NOMO-1 treated with DMSO at 0.1 percent for 48 hours (cell line): ENCODE measurements around the gene ATP6V1G2.
A peak's percentile ranks its signal among the peaks of the same experiment; 100 is the strongest.
"Not testable (repeated sequence)": the region's sequence is repeated elsewhere in the genome, so short reads cannot be mapped to it uniquely, and the experiment has no call there.

ENCODE experiments used
- DNase-seq: peaks from one replicate; lab custom pipeline; 2025; ENCODE audit not compliant: unreplicated experiment; lab: John Stamatoyannopoulos, UW

The ATP6V1G2 gene

GRCh38 chr6:31529329-31530150 lies 16.9 kb downstream of the ATP6V1G2 start:
- DNase-seq: no peak

GRCh38 chr6:31528821-31529328 lies 17.5 kb downstream of the ATP6V1G2 start, which contains the start of gene MCCD1:
MCCD1 (plus strand) TSS chr6:31528962; CDS start chr6:31529015, 53 bp downstream.
- no peak for DNase-seq

DNA sequence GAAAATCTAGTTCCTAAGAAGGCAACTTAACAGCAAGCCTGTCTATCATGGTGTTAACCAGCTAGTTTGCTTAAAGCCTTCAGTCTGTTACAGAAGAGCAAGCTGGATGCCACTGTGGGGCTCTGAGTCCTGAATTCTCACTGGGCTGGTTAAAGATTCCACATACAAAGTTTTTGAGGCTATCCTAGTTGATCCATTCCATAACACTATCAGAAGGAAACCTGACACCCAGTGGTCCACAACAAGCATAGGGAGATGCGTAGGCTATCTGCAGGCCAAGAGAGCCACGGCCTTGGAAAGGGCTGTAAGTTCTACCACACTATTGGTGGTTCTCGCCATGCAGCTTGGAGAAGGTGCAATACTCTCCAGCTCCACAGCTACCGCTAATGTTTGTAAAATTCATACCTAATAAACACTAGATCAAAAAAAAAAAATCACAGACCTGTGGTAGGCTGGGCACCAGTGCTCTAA lies 18.1 kb downstream of the ATP6V1G2 start:
- DNase-seq: no peak

GRCh38 chr6:31525932-31526591 lies 20.3 kb downstream of the ATP6V1G2 start:
- DNase-seq: no peak

DNA sequence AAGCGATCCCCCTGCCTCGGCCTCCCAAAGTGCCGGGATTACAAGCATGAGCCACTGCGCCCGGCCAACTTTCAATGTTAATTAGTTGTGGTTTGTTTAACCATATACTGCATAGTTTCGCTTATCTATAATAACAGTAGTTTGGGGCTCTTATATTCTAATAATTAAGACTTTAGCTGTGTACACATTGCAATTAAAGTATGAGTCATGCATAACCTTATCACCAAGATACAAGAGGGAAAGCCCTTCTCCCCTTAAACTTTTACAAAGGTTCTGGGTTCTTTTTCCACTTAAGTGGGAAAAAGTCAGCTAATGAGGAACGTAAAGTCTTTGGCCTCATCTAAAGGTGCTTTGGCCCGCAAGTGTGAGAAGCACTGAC lies 20.9 kb downstream of the ATP6V1G2 start:
- no peak for DNase-seq

DNA sequence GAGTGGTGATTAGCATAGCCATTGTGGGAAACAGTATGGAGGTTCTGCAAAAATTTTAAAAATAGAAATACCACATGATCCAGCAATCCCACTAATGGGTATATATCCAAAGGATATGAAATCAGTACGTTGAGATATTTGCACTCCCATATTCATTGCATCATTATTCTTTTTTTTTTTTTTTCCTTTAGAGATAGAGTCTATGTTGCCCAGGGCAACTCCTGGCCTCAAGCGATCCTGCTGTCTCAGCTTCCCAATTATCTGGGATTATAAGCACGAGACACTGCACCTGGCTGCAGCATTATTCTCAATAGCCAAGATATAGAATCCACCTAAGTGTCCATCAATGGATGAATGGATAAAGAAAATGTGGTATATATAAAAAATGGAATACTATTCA lies 24.6 kb downstream of the ATP6V1G2 start:
- no peak for DNase-seq

GRCh38 chr6:31513456-31514165 lies 32.8 kb downstream of the ATP6V1G2 start:
- no peak for DNase-seq

DNA sequence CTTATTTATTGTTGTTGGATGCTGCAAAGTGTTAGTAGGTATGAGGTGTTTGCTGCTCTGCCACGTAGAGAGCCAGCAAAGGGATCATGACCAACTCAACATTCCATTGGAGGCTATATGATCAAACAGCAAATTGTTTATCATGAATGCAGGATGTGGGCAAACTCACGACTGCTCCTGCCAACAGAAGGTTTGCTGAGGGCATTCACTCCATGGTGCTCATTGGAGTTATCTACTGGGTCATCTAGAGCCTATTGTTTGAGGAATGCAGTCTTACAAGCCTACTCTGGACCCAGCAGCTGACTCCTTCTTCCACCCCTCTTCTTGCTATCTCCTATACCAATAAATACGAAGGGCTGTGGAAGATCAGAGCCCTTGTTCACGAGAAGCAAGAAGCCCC lies 36.4 kb downstream of the ATP6V1G2 start:
- no peak for DNase-seq

GRCh38 chr6:31509036-31509435 lies 37.4 kb downstream of the ATP6V1G2 start:
- DNase-seq: not testable (repeated sequence)

DNA sequence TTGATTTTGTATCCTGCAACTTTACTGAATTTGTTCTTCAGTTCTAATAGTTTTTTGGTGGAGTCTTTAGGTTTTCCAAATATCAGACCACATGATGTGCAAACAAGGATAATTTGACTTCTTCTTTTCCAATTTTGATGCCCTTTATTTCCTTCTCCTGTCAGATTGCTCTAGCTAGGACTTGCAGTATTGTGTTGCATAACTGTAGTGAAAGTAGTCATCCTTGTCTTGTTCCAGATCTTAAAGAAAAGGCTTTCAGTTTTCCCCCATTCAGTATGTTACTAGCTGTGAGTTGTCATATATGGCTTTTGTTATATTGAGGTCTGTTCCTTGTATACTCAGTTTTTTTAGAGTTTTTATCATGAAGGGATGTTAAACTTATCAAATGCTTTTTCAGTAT lies 43.8 kb downstream of the ATP6V1G2 start:
- no peak for DNase-seq

GRCh38 chr6:31499648-31500047 lies 46.8 kb downstream of the ATP6V1G2 start:
- DNase-seq: not testable (repeated sequence)

GRCh38 chr6:31498748-31499147 lies 47.7 kb downstream of the ATP6V1G2 start:
- DNase-seq: no peak

DNA sequence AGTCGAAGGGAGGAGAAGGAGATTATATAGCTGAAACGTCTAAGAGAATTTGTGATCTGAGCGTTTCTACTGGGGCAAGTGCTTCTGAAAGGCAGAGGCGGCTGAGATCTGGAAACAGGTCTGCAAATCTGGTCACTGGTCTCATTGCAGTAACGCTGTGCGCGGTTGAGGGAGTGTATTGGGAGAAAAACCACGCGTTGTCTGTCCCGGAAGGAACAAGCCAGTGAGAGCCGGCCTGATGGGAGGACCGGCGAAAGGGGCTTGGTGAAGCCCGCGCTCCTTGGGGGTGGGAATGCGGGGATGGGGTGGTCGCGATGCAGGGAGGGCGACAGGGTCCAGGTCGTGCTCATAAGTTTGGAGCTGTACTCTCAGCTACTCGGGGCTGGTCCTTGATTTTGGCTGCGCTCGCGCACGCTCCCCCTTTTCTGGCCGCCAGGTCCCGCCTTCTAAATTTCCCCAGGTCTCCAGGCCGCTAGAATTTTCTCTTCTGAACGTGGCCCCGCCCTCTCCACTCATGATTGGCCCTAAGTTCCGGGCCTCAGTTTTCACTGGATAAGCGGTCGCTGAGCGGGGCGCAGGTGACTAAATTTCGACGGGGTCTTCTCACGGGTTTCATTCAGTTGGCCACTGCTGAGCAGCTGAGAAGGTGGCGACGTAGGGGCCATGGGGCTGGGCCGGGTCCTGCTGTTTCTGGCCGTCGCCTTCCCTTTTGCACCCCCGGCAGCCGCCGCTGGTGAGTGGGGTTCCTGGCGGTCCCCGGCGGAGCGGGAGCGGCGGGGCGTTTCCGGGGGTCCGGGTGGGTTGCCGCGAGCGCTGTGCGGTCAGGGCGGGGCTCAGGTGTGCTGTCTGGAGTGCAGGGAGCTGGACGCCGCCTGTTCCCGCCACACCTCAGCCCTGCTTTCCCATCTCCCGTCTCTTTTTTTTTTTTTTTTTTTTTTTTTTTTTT lies 48.6 kb downstream of the ATP6V1G2 start, which contains the start of gene MICB:
MICB (plus strand) TSS at position 615 of the 946 bp plus-strand sequence; CDS start at position 664, 49 bp downstream.
- DNase-seq: peak; percentile 82

DNA sequence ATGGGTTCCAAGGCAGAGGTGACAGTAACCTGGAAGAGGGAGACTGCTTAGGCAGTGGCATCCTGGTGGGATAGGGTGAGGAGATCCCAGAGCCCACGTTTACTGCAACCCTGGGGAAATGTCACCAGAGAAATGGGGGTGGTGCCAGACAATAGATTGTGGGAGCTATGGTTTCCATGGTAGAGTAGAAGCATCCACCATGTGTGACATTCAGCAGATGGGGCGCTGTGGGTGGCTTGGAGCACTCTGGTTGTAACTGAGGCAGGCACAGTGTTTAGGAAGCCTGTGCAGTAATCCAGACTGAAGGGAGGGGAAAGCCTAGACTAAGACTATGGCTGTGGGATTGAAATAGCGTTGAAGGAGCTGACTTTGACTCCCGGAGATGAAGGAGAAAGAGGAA lies 49.6 kb downstream of the ATP6V1G2 start:
- DNase-seq: not testable (repeated sequence)

DNA sequence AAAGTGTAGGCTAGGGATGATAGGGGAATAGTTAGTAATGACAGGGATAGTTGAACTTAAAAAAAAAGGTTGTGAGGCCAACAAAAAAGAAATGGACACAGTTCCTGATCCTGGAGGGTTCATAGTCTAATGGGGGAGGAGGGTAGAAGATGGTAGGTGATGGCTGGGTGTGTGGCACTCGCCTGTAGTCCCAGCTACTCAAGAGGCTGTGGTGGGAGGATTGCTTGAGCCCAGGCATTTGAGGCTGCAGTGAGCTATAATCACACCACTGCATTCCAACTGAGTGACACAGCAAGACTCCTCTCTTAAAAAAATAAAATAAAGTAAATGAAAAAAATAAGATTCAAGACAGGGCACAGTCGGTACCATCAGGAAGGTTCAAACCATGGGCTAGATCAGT lies 50.8 kb downstream of the ATP6V1G2 start:
- no peak for DNase-seq
